ENCODE results near the gene UTP15.

Gene UTP15

GRCh38 chr5:73591698-73592501 is 26.4 kb downstream of the UTP15 start:
- ChIA-PET CTCF (interaction anchor here (0.6 to 3.1 kb wide), 5 partner anchors 46 to 201 kb away, joined by 3 to 28 read pairs (median 6); no protein-coding TSS in a partner anchor), POLR2A (interaction anchor here (0.8 to 1.2 kb wide), 2 partner anchors 27 to 195 kb away, joined by 3 to 5 read pairs; partner anchors contain the start of gene ANKRA2)
- no peak for TF ChIP-seq SP1 (IDR thresholded peaks at IDR 0.05)
- DNase-seq (ENCODE audit: extremely low spot score): no peak

- TF ChIP-seq ARNT (IDR thresholded peaks at IDR 0.05): no peak
- TF ChIP-seq ELF4 (IDR thresholded peaks at IDR 0.05): no peak
- TF ChIP-seq, protein P1, sequence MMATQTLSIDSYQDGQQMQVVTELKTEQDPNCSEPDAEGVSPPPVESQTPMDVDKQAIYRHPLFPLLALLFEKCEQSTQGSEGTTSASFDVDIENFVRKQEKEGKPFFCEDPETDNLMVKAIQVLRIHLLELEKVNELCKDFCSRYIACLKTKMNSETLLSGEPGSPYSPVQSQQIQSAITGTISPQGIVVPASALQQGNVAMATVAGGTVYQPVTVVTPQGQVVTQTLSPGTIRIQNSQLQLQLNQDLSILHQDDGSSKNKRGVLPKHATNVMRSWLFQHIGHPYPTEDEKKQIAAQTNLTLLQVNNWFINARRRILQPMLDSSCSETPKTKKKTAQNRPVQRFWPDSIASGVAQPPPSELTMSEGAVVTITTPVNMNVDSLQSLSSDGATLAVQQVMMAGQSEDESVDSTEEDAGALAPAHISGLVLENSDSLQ (IDR thresholded peaks at IDR 0.05): no peak
- no peak for TF ChIP-seq SUZ12 (IDR thresholded peaks at IDR 0.05)
- TF ChIP-seq LEF1 (IDR thresholded peaks at IDR 0.05; ENCODE audit: borderline replicate concordance): no peak
- TF ChIP-seq FOXM1 (IDR thresholded peaks at IDR 0.05; ENCODE audit: borderline replicate concordance): no peak
- TF ChIP-seq NFRKB (IDR thresholded peaks at IDR 0.05): no peak
- TF ChIP-seq TARDBP (IDR thresholded peaks at IDR 0.05): no peak
- TF ChIP-seq L3MBTL2 (conservative IDR thresholded peaks at IDR 0.05): no peak
- no peak for TF ChIP-seq FOXK2 (IDR thresholded peaks at IDR 0.05)
- TF ChIP-seq HDGF (IDR thresholded peaks at IDR 0.05; ENCODE audit: borderline replicate concordance): no peak
- TF ChIP-seq FOXA1 (IDR thresholded peaks at IDR 0.05): no peak
- no peak for DNase-seq (ENCODE audit: extremely low spot score)
- ChIA-PET POLR2A (interaction anchor here (1.2 kb wide), 1 partner anchor 194 kb away, joined by 3 read pairs; no protein-coding TSS in a partner anchor), CTCF (interaction anchor here (0.6 to 3.1 kb wide), 2 partner anchors 45 to 200 kb away, joined by 6 to 28 read pairs; no protein-coding TSS in a partner anchor)
Observed at GRCh38 chr5:73592551-73592950, 27.0 kb downstream of the UTP15 start.

DNA sequence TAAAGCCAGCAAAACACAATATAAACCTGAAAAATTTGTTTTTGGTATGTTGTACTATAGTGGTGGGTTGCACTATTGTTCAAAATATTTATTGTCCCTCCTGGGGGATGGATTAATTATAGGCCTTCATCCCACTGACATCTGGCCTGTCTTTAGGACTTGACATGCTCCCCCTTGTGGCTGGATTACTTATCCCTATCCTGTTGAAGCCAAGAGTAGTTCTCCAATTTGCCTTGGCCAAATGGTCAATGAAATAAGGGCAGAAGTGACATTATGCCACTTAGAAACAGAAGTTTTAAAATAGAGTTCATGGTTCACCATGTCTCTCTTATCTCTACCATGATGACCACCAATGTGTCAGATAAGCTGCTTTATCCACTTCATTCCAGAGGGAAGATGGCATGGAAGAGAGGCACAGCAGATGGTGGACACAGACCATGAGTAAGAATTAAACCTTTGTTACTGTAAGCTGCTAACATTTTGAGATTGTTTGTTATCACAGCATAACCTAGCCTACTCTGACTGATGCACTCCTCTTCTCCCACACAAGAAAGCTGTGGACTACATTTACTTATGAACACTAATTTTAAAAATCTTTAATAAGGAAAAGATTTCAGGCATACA is 31.3 kb downstream of the UTP15 start:
- CTCF ChIA-PET: interaction anchor here (0.8 to 1.3 kb wide), 2 partner anchors 53 to 195 kb away, joined by 3 read pairs; no protein-coding TSS in a partner anchor
- DNase-seq (ENCODE audit: extremely low spot score): peak; percentile 44
- TF ChIP-seq CTBP1 (IDR thresholded peaks at IDR 0.05; ENCODE audit: borderline replicate concordance) (no peak), SUZ12 (IDR thresholded peaks at IDR 0.05) (no peak)
- TF ChIP-seq, protein P1 (IDR thresholded peaks at IDR 0.05): peak; percentile 40; the same call in 1 of the 2 replicates
- POLR2A ChIA-PET: no interaction called here

GRCh38 chr5:73599380-73599779 is 33.8 kb downstream of the UTP15 start:
- TF ChIP-seq LEF1 (IDR thresholded peaks at IDR 0.05; ENCODE audit: borderline replicate concordance) (no peak), FOXM1 (IDR thresholded peaks at IDR 0.05; ENCODE audit: borderline replicate concordance) (no peak), ARNT (IDR thresholded peaks at IDR 0.05) (no peak), CTBP1 (IDR thresholded peaks at IDR 0.05; ENCODE audit: borderline replicate concordance) (no peak), HDGF (IDR thresholded peaks at IDR 0.05; ENCODE audit: borderline replicate concordance) (no peak), TARDBP (IDR thresholded peaks at IDR 0.05) (no peak), FOXK2 (IDR thresholded peaks at IDR 0.05) (no peak), ELF4 (IDR thresholded peaks at IDR 0.05) (no peak), SUZ12 (IDR thresholded peaks at IDR 0.05) (no peak), FOXA1 (IDR thresholded peaks at IDR 0.05) (no peak), ZNF384 (IDR thresholded peaks at IDR 0.05) (no peak), BHLHE40 (IDR thresholded peaks at IDR 0.05; ENCODE audit: borderline replicate concordance) (no peak), SP1 (IDR thresholded peaks at IDR 0.05) (no peak), L3MBTL2 (conservative IDR thresholded peaks at IDR 0.05) (no peak), NFRKB (IDR thresholded peaks at IDR 0.05) (no peak)
- ChIA-PET POLR2A (no interaction called here), CTCF (no interaction called here)
- DNase-seq (ENCODE audit: extremely low spot score): no peak

- CTCF ChIA-PET: interaction anchor here (0.6 kb wide), 1 partner anchor 69 kb away, joined by 4 read pairs; no protein-coding TSS in a partner anchor
- no peak for TF ChIP-seq FOXM1 (IDR thresholded peaks at IDR 0.05; ENCODE audit: borderline replicate concordance)
- no peak for TF ChIP-seq FOXA1 (IDR thresholded peaks at IDR 0.05)
- no peak for TF ChIP-seq L3MBTL2 (conservative IDR thresholded peaks at IDR 0.05)
- TF ChIP-seq, protein P1 (IDR thresholded peaks at IDR 0.05): no peak
- TF ChIP-seq SUZ12 (IDR thresholded peaks at IDR 0.05): no peak
- TF ChIP-seq CTBP1 (IDR thresholded peaks at IDR 0.05; ENCODE audit: borderline replicate concordance): no peak
- no peak for TF ChIP-seq HDGF (IDR thresholded peaks at IDR 0.05; ENCODE audit: borderline replicate concordance)
- no peak for TF ChIP-seq BHLHE40 (IDR thresholded peaks at IDR 0.05; ENCODE audit: borderline replicate concordance)
- no peak for TF ChIP-seq TARDBP (IDR thresholded peaks at IDR 0.05)
- TF ChIP-seq ZNF384 (IDR thresholded peaks at IDR 0.05): no peak
- no peak for TF ChIP-seq ELF4 (IDR thresholded peaks at IDR 0.05)
- TF ChIP-seq FOXK2 (IDR thresholded peaks at IDR 0.05): no peak
- TF ChIP-seq ARNT (IDR thresholded peaks at IDR 0.05): no peak
- no peak for TF ChIP-seq LEF1 (IDR thresholded peaks at IDR 0.05; ENCODE audit: borderline replicate concordance)
- TF ChIP-seq SP1 (IDR thresholded peaks at IDR 0.05): no peak
- no peak for TF ChIP-seq NFRKB (IDR thresholded peaks at IDR 0.05)
Observed at GRCh38 chr5:73603998-73604397, 38.5 kb downstream of the UTP15 start.

More at GRCh38 chr5:73603998-73604397, 38.5 kb downstream of the UTP15 start:
- no peak for DNase-seq (ENCODE audit: extremely low spot score)
- POLR2A ChIA-PET: no interaction called here

Measured in HEK293T (cell line).